Hematopoietic multipotent progenitor cell (in vitro differentiated cells): Measurements from ENCODE around the gene PHGDH. TPM values are rescaled to one million over a fixed set of nuclear protein-coding genes. Genes with fewer than 3 reads are reported as not detected.
"Not testable (repeated sequence)": the region's sequence is repeated elsewhere in the genome, so short reads cannot be mapped to it uniquely, and the experiment has no call there.

Experiments used
- DNase-seq, 3 donors: peaks; one replicate each; pipeline ENCODE4 v3.0.0-alpha.2; 2011 to 2015; ENCODE audit warnings: low read depth in 2 of 3, low spot score in 2 of 3
- total RNA-seq: library from RNA; depleted of rRNA; stranded (reverse); fragments of >200 nt; gene quantifications from one replicate; pipeline ENCODE4 v1.2.3, GENCODE V29; 2012

Gene PHGDH
- total RNA-seq, 1 donor: 48.7 TPM

GRCh38 chr1:119784191-119784781, 72.6 kb downstream of the PHGDH start:
- DNase-seq: no peak

GRCh38 chr1:119786046-119786445, 74.3 kb downstream of the PHGDH start:
- not testable (repeated sequence) for DNase-seq

GRCh38 chr1:119786473-119787050, 74.8 kb downstream of the PHGDH start:
- DNase-seq: not testable (repeated sequence)

GRCh38 chr1:119787776-119788175, 76.0 kb downstream of the PHGDH start:
- DNase-seq: no peak

- no peak for DNase-seq
Observed at GRCh38 chr1:119790451-119791198, 78.9 kb downstream of the PHGDH start.

GRCh38 chr1:119791377-119791776, 79.6 kb downstream of the PHGDH start:
- no peak for DNase-seq

Other genes with a start within 250 kb of the PHGDH start
- gene HSD3B1, start 204.7 kb upstream of the PHGDH start, total RNA-seq: not detected
- gene ZNF697, start 63.7 kb upstream of the PHGDH start, total RNA-seq: 2.2 TPM
- gene HMGCS2, start 57.0 kb downstream of the PHGDH start, total RNA-seq: not detected
- gene REG4, start 99.5 kb downstream of the PHGDH start, total RNA-seq: under 0.01 TPM
- gene ADAM30, start 184.6 kb downstream of the PHGDH start, total RNA-seq: not detected